Lower leg skin (tissue), 4 donors: ENCODE measurements around the gene TMEM163. TPM values are rescaled to one million over a fixed set of nuclear protein-coding genes. Genes with fewer than 3 reads are reported as not detected.
A peak's percentile ranks its signal among the peaks of the same experiment; 100 is the strongest.

Source experiments
- DNase-seq, 2 donors: peaks; one replicate each; pipeline ENCODE4 v3.0.0-alpha.2; 2019; ENCODE audit warnings: low spot score in 2 of 2
- H3K4me3 ChIP-seq: fragments of 200-600 bp; sonication (generic); 2 replicates; pipeline ENCODE4 v1.5.1; 2017; ENCODE audit warnings: mild to moderate bottlenecking, low read depth; ENCODE audit not compliant: poor library complexity, severe bottlenecking
- POLR2A ChIP-seq, 2 donors: fragments of 450-650 bp; IDR thresholded peaks; one replicate each; pipeline ENCODE4 v1.6.1; 2016 to 2017; ENCODE audit warnings: antibody characterized with exemption in 2 of 2, mild to moderate bottlenecking in 1 of 2, moderate library complexity in 1 of 2
- WGBS, 2 donors: methylation state at CpG; one replicate each; pipeline ENCODE4 v1.1.5; 2018; 5-methylcytosine and 5-hydroxymethylcytosine counted together
- intact Hi-C: fragments of 100-400 bp; cut with DNase I; formaldehyde crosslinking; loops from one replicate; pipeline ENCODE4 v1.15.0; 2023; ENCODE audit warnings: low total_unique reads
- total RNA-seq, 4 donors: library from RNA; depleted of rRNA; stranded (reverse); fragments of >200 nt; gene quantifications; one replicate each; pipeline ENCODE4 v1.1.0, GENCODE V29; 2016
- TF ChIP-seq, protein P1 (sequence below), 3 donors: fragments of 450-650 bp; IDR thresholded peaks; one replicate each; pipeline ENCODE4 v1.5.1; 2016; ENCODE audit warnings: antibody characterized with exemption in 3 of 3, mild to moderate bottlenecking in 3 of 3, moderate library complexity in 2 of 3

Gene TMEM163
- total RNA-seq, 4 donors from 2014 or later, result 0.19 to 0.46 TPM; not detected in 2

DNA sequence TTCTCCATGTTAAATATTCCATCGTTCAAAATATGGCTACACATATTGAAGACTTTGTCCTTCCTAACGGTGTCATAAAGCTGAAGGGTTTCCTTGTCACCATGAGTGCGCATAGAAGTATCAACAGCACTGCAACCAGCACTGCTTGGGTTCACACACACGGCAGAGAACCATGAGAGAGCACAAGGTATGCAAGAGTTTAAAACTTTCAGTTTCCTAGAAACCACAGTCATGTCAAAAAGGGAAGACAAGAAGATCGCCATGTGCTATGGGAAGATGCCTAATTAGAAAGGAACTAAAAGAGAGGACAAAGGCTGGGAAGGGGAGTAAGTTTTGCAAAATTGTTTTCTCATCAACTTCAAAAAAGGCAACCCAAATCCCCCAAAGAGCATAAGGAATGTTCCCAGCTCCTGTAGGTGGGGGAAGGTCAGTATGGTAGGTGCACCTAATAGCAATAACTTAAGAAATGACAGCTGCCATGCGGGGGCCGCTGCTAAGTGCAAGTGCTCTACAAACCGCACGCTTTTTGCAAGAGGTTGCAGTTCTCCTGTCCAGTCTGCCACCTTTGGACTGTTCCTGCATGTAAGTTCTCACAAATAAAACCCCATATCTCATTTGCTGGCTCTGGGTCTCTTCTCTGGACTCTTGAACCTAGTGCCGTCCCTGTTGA, 136.8 kb downstream of the TMEM163 start:
- 89 to 92% methylated on average over 10 of the region's 10 CpGs for WGBS, 2 donors
- intact Hi-C loops, result no loop called here

GRCh38 chr2:134578316-134578715, 140.5 kb downstream of the TMEM163 start:
- intact Hi-C loops, result no loop called here
- WGBS, 2 donors, result 84 to 86% methylated on average over 7 of the region's 7 CpGs
- DNase-seq, result peak in 1 of 2 donors; percentile 26
- TF ChIP-seq, protein P1, sequence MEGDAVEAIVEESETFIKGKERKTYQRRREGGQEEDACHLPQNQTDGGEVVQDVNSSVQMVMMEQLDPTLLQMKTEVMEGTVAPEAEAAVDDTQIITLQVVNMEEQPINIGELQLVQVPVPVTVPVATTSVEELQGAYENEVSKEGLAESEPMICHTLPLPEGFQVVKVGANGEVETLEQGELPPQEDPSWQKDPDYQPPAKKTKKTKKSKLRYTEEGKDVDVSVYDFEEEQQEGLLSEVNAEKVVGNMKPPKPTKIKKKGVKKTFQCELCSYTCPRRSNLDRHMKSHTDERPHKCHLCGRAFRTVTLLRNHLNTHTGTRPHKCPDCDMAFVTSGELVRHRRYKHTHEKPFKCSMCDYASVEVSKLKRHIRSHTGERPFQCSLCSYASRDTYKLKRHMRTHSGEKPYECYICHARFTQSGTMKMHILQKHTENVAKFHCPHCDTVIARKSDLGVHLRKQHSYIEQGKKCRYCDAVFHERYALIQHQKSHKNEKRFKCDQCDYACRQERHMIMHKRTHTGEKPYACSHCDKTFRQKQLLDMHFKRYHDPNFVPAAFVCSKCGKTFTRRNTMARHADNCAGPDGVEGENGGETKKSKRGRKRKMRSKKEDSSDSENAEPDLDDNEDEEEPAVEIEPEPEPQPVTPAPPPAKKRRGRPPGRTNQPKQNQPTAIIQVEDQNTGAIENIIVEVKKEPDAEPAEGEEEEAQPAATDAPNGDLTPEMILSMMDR (IDR thresholded peaks at IDR 0.05), result no peak
- TF ChIP-seq POLR2A (IDR thresholded peaks at IDR 0.05), result no peak
- H3K4me3 ChIP-seq, result no peak overlapping the region

More for the DNA sequence above, 136.8 kb downstream of the TMEM163 start:
- TF ChIP-seq POLR2A (IDR thresholded peaks at IDR 0.05), result no peak
- TF ChIP-seq, protein P1 (IDR thresholded peaks at IDR 0.05), result no peak
- DNase-seq, result peak in 1 of 2 donors; percentile 42
- no peak overlapping the region for H3K4me3 ChIP-seq

- no peak for TF ChIP-seq POLR2A (IDR thresholded peaks at IDR 0.05)
- TF ChIP-seq, protein P1 (IDR thresholded peaks at IDR 0.05), result no peak
- intact Hi-C loops, result no loop called here
- H3K4me3 ChIP-seq, result no peak overlapping the region
- peak in 1 of 2 donors; percentile 4 for DNase-seq
Measured at GRCh38 chr2:134576478-134576877, 142.3 kb downstream of the TMEM163 start.

GRCh38 chr2:134575888-134576287, 142.9 kb downstream of the TMEM163 start:
- no peak overlapping the region for H3K4me3 ChIP-seq
- WGBS, 2 donors, result 82 to 94% methylated on average over 5 of the region's 5 CpGs
- TF ChIP-seq POLR2A (IDR thresholded peaks at IDR 0.05), result no peak
- TF ChIP-seq, protein P1 (IDR thresholded peaks at IDR 0.05), result no peak
- DNase-seq, result peak in 1 of 2 donors; percentile 53
- intact Hi-C loops, result no loop called here

DNA sequence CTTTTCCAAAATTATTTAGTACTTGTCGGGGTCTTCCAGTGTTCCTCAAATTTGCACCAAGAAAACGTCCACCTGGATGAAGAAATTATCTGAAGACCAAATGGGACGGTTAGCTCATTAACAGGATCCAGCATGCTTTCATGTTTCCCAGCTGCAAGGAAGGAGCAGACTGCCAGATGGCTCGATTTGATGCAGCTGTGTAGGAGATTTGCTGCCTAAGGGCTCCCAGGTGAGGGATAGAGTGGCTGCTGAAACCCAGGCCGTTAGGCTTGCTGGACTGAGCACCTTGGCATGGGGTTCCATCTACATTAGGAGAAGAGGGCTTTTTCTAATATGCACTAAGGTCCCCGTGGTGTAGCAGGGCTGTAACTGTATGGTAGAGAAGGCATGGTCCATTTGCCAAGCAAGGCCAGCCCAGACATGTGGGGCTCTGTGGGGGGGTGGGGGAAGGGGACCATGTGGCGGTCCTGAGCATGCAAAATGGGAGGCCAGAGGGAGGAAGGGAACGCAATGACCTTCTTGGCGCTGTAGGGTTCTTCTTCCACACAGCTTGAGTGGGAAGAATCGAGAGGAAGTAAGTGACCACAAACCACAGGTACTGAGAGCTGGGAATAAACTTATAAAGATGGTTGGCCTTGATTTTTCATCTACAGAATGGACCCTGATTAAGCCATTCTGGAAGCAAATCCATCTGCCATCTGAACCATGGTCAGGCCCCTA, 144.0 kb downstream of the TMEM163 start:
- peak in 1 of 2 donors; percentile 49 for DNase-seq
- intact Hi-C loops, result no loop called here
- TF ChIP-seq, protein P1 (IDR thresholded peaks at IDR 0.05), result no peak
- no peak for TF ChIP-seq POLR2A (IDR thresholded peaks at IDR 0.05)
- no peak overlapping the region for H3K4me3 ChIP-seq
- WGBS, 2 donors, result 56 to 59% methylated on average over 10 of the region's 10 CpGs
